Activated CD4-positive, alpha-beta T cell treated with anti-CD3 and anti-CD28 coated beads, Interleukin-2, amount 10 ng/mL, durations not matched to agents 24 days and 14 days (primary cell): Measurements from ENCODE around the gene ALK. TPM values are rescaled to one million over a fixed set of nuclear protein-coding genes. Genes with fewer than 3 reads are reported as not detected.
"Not testable (repeated sequence)": the region's sequence is repeated elsewhere in the genome, so short reads cannot be mapped to it uniquely, and the experiment has no call there.

ENCODE experiments used
- DNase-seq: peaks from one replicate; pipeline ENCODE4 v3.0.0; 2022
- H3K27ac Mint-ChIP-seq: one replicate; pipeline ENCODE4 v1.8.0; 2022; ENCODE audit warnings: mild to moderate bottlenecking, mixed read lengths
- H3K27me3 Mint-ChIP-seq: one replicate; pipeline ENCODE4 v1.8.0; 2022; ENCODE audit warnings: mixed read lengths
- H3K36me3 Mint-ChIP-seq: one replicate; pipeline ENCODE4 v1.8.0; 2022; ENCODE audit warnings: low read depth, mild to moderate bottlenecking, mixed read lengths
- H3K4me1 Mint-ChIP-seq: one replicate; pipeline ENCODE4 v1.8.0; 2021; ENCODE audit warnings: mixed read lengths
- H3K4me3 Mint-ChIP-seq: one replicate; pipeline ENCODE4 v1.8.0; 2022; ENCODE audit warnings: mild to moderate bottlenecking, moderate library complexity, mixed read lengths
- H3K9me3 Mint-ChIP-seq: one replicate; pipeline ENCODE4 v1.8.0; 2021; ENCODE audit warnings: mixed read lengths
- intact Hi-C: fragments of 100-400 bp; cut with micrococcal nuclease; formaldehyde crosslinking; loops from one replicate; pipeline ENCODE4 v1.15.1; 2023
- total RNA-seq: library from RNA; stranded (reverse); gene quantifications from 2 replicates; pipeline ENCODE4 v1.2.3, GENCODE V29; 2022

The ALK gene
- total RNA-seq, 1 donor from 2014 or later, result not detected

GRCh38 chr2:29247336-29247914, 674.0 kb downstream of the ALK start:
- Mint-ChIP-seq H3K4me3 (no peak overlapping the region), H3K4me1 (no peaks in the 10 kb centered on the region), H3K27me3 (no peaks in the 10 kb centered on the region), H3K27ac (no peak overlapping the region), H3K36me3 (no peaks in the 10 kb centered on the region), H3K9me3 (no peaks in the 10 kb centered on the region)
- intact Hi-C loops, result no loop called here
- DNase-seq, result no peak

GRCh38 chr2:29246383-29247300, 674.7 kb downstream of the ALK start:
- no peak for DNase-seq
- H3K27ac Mint-ChIP-seq, result no peak overlapping the region
- no peaks in the 10 kb centered on the region for H3K4me1 Mint-ChIP-seq
- H3K9me3 Mint-ChIP-seq, result no peaks in the 10 kb centered on the region
- H3K27me3 Mint-ChIP-seq, result no peaks in the 10 kb centered on the region
- no peaks in the 10 kb centered on the region for H3K36me3 Mint-ChIP-seq
- intact Hi-C loops, result no loop called here
- no peak overlapping the region for H3K4me3 Mint-ChIP-seq

- Mint-ChIP-seq H3K9me3 (no peaks in the 10 kb centered on the region), H3K4me3 (no peak overlapping the region), H3K27me3 (no peaks in the 10 kb centered on the region), H3K36me3 (no peaks in the 10 kb centered on the region), H3K27ac (no peak overlapping the region), H3K4me1 (no peaks in the 10 kb centered on the region)
- intact Hi-C loops, result no loop called here
- no peak for DNase-seq
Measured at GRCh38 chr2:29245742-29246382, 675.5 kb downstream of the ALK start.

GRCh38 chr2:29245035-29245741, 676.2 kb downstream of the ALK start:
- DNase-seq, H3K4me3 Mint-ChIP-seq, H3K9me3 Mint-ChIP-seq, H3K4me1 Mint-ChIP-seq, H3K36me3 Mint-ChIP-seq, H3K27me3 Mint-ChIP-seq, intact Hi-C loops, H3K27ac Mint-ChIP-seq: not testable (repeated sequence)

- Mint-ChIP-seq H3K36me3 (no peaks in the 10 kb centered on the region), H3K9me3 (no peaks in the 10 kb centered on the region), H3K27me3 (peaks cover 2% of the 10 kb centered on the region), H3K27ac (no peak overlapping the region), H3K4me3 (no peak overlapping the region), H3K4me1 (no peaks in the 10 kb centered on the region)
- intact Hi-C loops, result no loop called here
- no peak for DNase-seq
Measured at GRCh38 chr2:29242621-29243375, 678.6 kb downstream of the ALK start.

GRCh38 chr2:29241955-29242565, 679.3 kb downstream of the ALK start:
- Mint-ChIP-seq H3K4me1 (no peaks in the 10 kb centered on the region), H3K36me3 (no peaks in the 10 kb centered on the region), H3K9me3 (no peaks in the 10 kb centered on the region), H3K4me3 (no peak overlapping the region), H3K27me3 (peaks cover 2% of the 10 kb centered on the region), H3K27ac (no peak overlapping the region)
- DNase-seq, result no peak
- intact Hi-C loops, result no loop called here

- intact Hi-C loops, result no loop called here
- Mint-ChIP-seq H3K27ac (no peak overlapping the region), H3K9me3 (no peaks in the 10 kb centered on the region), H3K27me3 (peaks cover 4% of the 10 kb centered on the region), H3K36me3 (no peaks in the 10 kb centered on the region), H3K4me3 (no peak overlapping the region), H3K4me1 (no peaks in the 10 kb centered on the region)
- DNase-seq, result no peak
Measured at GRCh38 chr2:29241341-29241740, 680.0 kb downstream of the ALK start.

- DNase-seq, result no peak
- Mint-ChIP-seq H3K36me3 (no peaks in the 10 kb centered on the region), H3K4me3 (no peak overlapping the region), H3K27me3 (peaks cover 4% of the 10 kb centered on the region), H3K9me3 (no peaks in the 10 kb centered on the region), H3K4me1 (no peaks in the 10 kb centered on the region), H3K27ac (no peak overlapping the region)
- intact Hi-C loops, result no loop called here
Measured at GRCh38 chr2:29240601-29241000, 680.8 kb downstream of the ALK start.

GRCh38 chr2:29239209-29239960, 682.0 kb downstream of the ALK start:
- no peaks in the 10 kb centered on the region for H3K9me3 Mint-ChIP-seq
- no peaks in the 10 kb centered on the region for H3K4me1 Mint-ChIP-seq
- H3K27me3 Mint-ChIP-seq, result peaks cover 4% of the 10 kb centered on the region
- no peak overlapping the region for H3K27ac Mint-ChIP-seq
- intact Hi-C loops, result no loop called here
- H3K4me3 Mint-ChIP-seq, result no peak overlapping the region
- DNase-seq, result no peak
- no peaks in the 10 kb centered on the region for H3K36me3 Mint-ChIP-seq

GRCh38 chr2:29238497-29238896, 682.9 kb downstream of the ALK start:
- H3K36me3 Mint-ChIP-seq, result no peaks in the 10 kb centered on the region

GRCh38 chr2:29236074-29236473, 685.3 kb downstream of the ALK start:
- intact Hi-C loops, result no loop called here
- no peak for DNase-seq
- Mint-ChIP-seq H3K36me3 (no peaks in the 10 kb centered on the region), H3K27ac (no peak overlapping the region), H3K4me1 (no peaks in the 10 kb centered on the region), H3K27me3 (peaks cover 6% of the 10 kb centered on the region), H3K9me3 (no peaks in the 10 kb centered on the region), H3K4me3 (no peak overlapping the region)

More at GRCh38 chr2:29238497-29238896, 682.9 kb downstream of the ALK start:
- Mint-ChIP-seq H3K27me3 (peaks cover 6% of the 10 kb centered on the region), H3K9me3 (no peaks in the 10 kb centered on the region), H3K27ac (no peak overlapping the region), H3K4me3 (no peak overlapping the region), H3K4me1 (no peaks in the 10 kb centered on the region)
- DNase-seq, result no peak
- intact Hi-C loops, result no loop called here

- no peak for DNase-seq
- no peaks in the 10 kb centered on the region for H3K9me3 Mint-ChIP-seq
- peaks cover 6% of the 10 kb centered on the region for H3K27me3 Mint-ChIP-seq
- H3K36me3 Mint-ChIP-seq, result no peaks in the 10 kb centered on the region
- no peak overlapping the region for H3K4me3 Mint-ChIP-seq
- intact Hi-C loops, result no loop called here
- H3K4me1 Mint-ChIP-seq, result no peaks in the 10 kb centered on the region
- H3K27ac Mint-ChIP-seq, result no peak overlapping the region
Measured at GRCh38 chr2:29235411-29235810, 686.0 kb downstream of the ALK start.
